SK-N-MC (cell line): ENCODE results near the gene TSPOAP1.
"Not testable (repeated sequence)": the region's sequence is repeated elsewhere in the genome, so short reads cannot be mapped to it uniquely, and the experiment has no call there.

Experiments
- DNase-seq: peaks from one replicate; pipeline ENCODE4 v3.0.0-alpha.2; 2011; ENCODE audit warnings: low read depth, low spot score
- H3K27ac ChIP-seq: fragments of 200-600 bp; sonication (generic); 2 replicates; pipeline ENCODE4 v1.5.1; 2016; ENCODE audit warnings: mixed run types
- H3K36me3 ChIP-seq: fragments of 200-600 bp; sonication (generic); 2 replicates; pipeline ENCODE4 v1.6.1; 2017; ENCODE audit warnings: antibody characterized with exemption, low read length, mixed read lengths; ENCODE audit not compliant: insufficient read depth
- H3K4me3 ChIP-seq: fragments of 200-600 bp; sonication (generic); 2 replicates; pipeline ENCODE4 v1.5.1; 2016
- H3K9ac ChIP-seq: fragments of 200-600 bp; sonication (generic); 2 replicates; pipeline ENCODE4 v1.8.0; 2017; ENCODE audit warnings: mixed run types, mixed read lengths; ENCODE audit not compliant: insufficient read length
- H3K9me3 ChIP-seq: fragments of 200-600 bp; sonication (generic); 2 replicates; pipeline ENCODE4 v1.6.1; 2017; ENCODE audit warnings: low read depth, mild to moderate bottlenecking, antibody characterized with exemption, low read length, moderate library complexity, mixed read lengths
- EZH2 ChIP-seq: fragments of 200-600 bp; sonication (generic); IDR thresholded peaks from one replicate; pipeline ENCODE4 v1.6.1; 2017; ENCODE audit warnings: antibody characterized with exemption
- FOXP2 ChIP-seq: optimal IDR thresholded peaks from 2 replicates; pipeline ENCODE3; 2011; ENCODE audit warnings: mild to moderate bottlenecking, moderate library complexity; ENCODE audit not compliant: insufficient read depth; ENCODE audit errors: extremely low read length, control extremely low read depth
- POLR2AphosphoS5 ChIP-seq: IDR thresholded peaks from 2 replicates; pipeline ENCODE4 v1.6.1; 2012; ENCODE audit warnings: mild to moderate bottlenecking, low read depth, low read length, borderline replicate concordance

The TSPOAP1 gene

GRCh38 chr17:58343131-58343530 is 14.5 kb upstream of the TSPOAP1 start:
- no peak overlapping the region for H3K27ac ChIP-seq
- no peaks in the 10 kb centered on the region for H3K9me3 ChIP-seq
- peaks cover 38% of the 10 kb centered on the region for H3K36me3 ChIP-seq
- H3K9ac ChIP-seq, result no peak overlapping the region
- TF ChIP-seq FOXP2 (no peak), POLR2AphosphoS5 (no peak), EZH2 (no peak)
- no peak for DNase-seq
- H3K4me3 ChIP-seq, result no peak overlapping the region

- Histone ChIP-seq H3K27ac (no peak overlapping the region), H3K36me3 (peaks cover 27% of the 10 kb centered on the region), H3K4me3 (no peak overlapping the region), H3K9ac (no peak overlapping the region), H3K9me3 (no peaks in the 10 kb centered on the region)
- no peak for DNase-seq
- TF ChIP-seq POLR2AphosphoS5 (no peak), FOXP2 (no peak), EZH2 (no peak)
Observed at GRCh38 chr17:58341861-58342475, 13.4 kb upstream of the TSPOAP1 start.

DNA sequence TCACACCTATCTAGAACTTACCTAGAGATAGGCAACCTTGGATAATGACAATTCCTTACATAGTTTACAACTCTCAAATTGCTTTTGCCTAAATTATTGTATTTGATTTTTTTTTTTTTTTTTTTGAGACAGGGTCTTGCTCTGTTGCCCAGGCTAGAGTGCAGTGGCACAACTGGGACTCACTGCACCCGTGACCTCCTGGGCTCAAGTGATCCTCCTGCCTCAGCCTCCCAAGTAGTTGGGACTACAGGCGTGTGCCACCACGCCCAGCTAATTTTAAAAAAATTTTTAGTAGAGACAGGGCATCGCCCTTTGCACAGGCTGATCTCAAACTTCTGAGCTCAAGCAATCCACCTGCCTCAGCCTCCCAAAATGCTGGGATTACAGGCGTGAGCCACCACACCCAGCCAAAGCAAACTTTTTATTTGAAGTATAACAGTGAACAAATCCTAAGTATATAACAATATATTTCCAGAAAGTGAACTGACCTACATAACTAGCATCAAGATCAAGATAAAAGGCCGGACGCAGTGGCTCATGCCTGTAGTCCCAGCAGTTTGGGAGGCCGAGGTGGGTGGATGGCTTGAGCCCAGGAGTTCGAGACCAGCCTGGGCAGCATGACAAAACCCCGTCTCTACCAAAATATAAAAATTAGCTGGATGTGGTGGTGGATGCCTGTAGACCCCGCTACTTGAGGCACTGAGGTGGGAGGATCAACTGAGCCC is 12.7 kb upstream of the TSPOAP1 start:
- H3K9me3 ChIP-seq, H3K4me3 ChIP-seq, DNase-seq, H3K27ac ChIP-seq, H3K9ac ChIP-seq: not testable (repeated sequence)
- H3K36me3 ChIP-seq, result peaks cover 20% of the 10 kb centered on the region; the same call in 1 of the 2 replicates

DNA sequence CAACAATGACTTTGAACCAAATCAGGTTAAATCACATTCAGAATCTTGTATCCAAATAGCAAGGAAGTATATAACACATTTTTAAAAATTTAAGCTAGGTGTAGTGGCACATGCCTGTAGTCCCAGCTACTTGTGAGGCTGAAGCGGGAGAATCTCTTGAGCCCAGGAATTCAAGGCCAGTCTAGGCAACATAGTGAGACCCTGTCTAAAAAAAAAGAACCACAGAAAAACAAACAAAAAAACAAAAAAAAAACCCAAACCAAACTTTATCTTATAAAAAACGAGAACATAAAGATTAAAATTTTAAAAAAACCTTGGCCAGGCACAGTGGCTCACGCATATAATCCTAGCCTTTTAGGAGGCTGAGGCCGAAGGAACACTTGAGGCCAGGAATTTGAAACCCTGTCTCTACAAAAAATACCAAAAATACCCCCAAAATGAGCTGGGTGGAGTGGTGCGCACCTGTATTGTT is 11.8 kb upstream of the TSPOAP1 start:
- TF ChIP-seq POLR2AphosphoS5 (no peak), FOXP2 (no peak), EZH2 (no peak)
- Histone ChIP-seq H3K36me3 (peaks cover 11% of the 10 kb centered on the region; the same call in 1 of the 2 replicates), H3K9me3 (no peaks in the 10 kb centered on the region), H3K4me3 (no peak overlapping the region), H3K9ac (no peak overlapping the region), H3K27ac (no peak overlapping the region)
- no peak for DNase-seq

GRCh38 chr17:58339755-58340404 is 11.3 kb upstream of the TSPOAP1 start:
- Histone ChIP-seq H3K9ac (no peak overlapping the region), H3K36me3 (peaks cover 7% of the 10 kb centered on the region; the same call in 1 of the 2 replicates), H3K27ac (no peak overlapping the region), H3K4me3 (no peak overlapping the region), H3K9me3 (no peaks in the 10 kb centered on the region)
- TF ChIP-seq EZH2 (no peak), POLR2AphosphoS5 (no peak), FOXP2 (no peak)
- DNase-seq, result no peak

GRCh38 chr17:58338841-58339754 is 10.5 kb upstream of the TSPOAP1 start:
- Histone ChIP-seq H3K27ac (no peak overlapping the region), H3K4me3 (peak overlapping the region; percentile 30; the same call in 1 of the 2 replicates), H3K9ac (no peak overlapping the region), H3K36me3 (no peaks in the 10 kb centered on the region; the same call in 1 of the 2 replicates), H3K9me3 (no peaks in the 10 kb centered on the region)
- DNase-seq, result no peak
- no peak for TF ChIP-seq FOXP2
- TF ChIP-seq POLR2AphosphoS5, result peak; percentile 39; the same call in 1 of the 2 replicates

- no peaks in the 10 kb centered on the region for H3K9me3 ChIP-seq
- H3K27ac ChIP-seq, result no peak overlapping the region
- DNase-seq, result no peak
- H3K4me3 ChIP-seq, result no peak overlapping the region
- TF ChIP-seq FOXP2 (no peak), EZH2 (no peak), POLR2AphosphoS5 (no peak)
- no peaks in the 10 kb centered on the region for H3K36me3 ChIP-seq
- no peak overlapping the region for H3K9ac ChIP-seq
Observed at GRCh38 chr17:58338454-58338840, 9.9 kb upstream of the TSPOAP1 start.
